Transverse colon (tissue), 4 donors: ENCODE results near the gene DLG4. TPM values are rescaled to one million over a fixed set of nuclear protein-coding genes. Genes with fewer than 3 reads are reported as not detected.

Experiments used
- DNase-seq: peaks from one replicate; pipeline ENCODE4 v3.0.0-alpha.2; 2019
- H3K27ac ChIP-seq, 4 donors: fragments of 200-600 bp; sonication (generic); 2 replicates each; pipeline ENCODE4 v1.5.1; 2016 to 2018; ENCODE audit warnings: inconsistent platforms in 4 of 4
- H3K27me3 ChIP-seq: fragments of 200-600 bp; sonication (generic); 2 replicates; pipeline ENCODE4 v1.5.1; 2017; ENCODE audit warnings: inconsistent platforms
- H3K36me3 ChIP-seq, 4 donors: fragments of 200-600 bp; sonication (generic); 2 replicates each; pipeline ENCODE4 v1.5.1; 2017 to 2019; ENCODE audit warnings: inconsistent platforms in 4 of 4
- H3K4me1 ChIP-seq, 4 donors: fragments of 200-600 bp; sonication (generic); 2 replicates each; pipeline ENCODE4 v1.5.1; 2017 to 2020; ENCODE audit warnings: inconsistent platforms in 4 of 4
- H3K4me3 ChIP-seq, 4 donors: fragments of 200-600 bp; sonication (generic); 1 replicate in 1 of 4; 2 replicates in 3 of 4; pipeline versions ENCODE4 v1.5.1 to v1.6.1; 2017 to 2019; ENCODE audit warnings: inconsistent platforms in 4 of 4
- H3K9me3 ChIP-seq, 2 donors: fragments of 200-600 bp; sonication (generic); 2 replicates each; pipeline ENCODE4 v1.5.1; 2017 to 2019; ENCODE audit warnings: inconsistent platforms in 2 of 2
- EP300 ChIP-seq: sonication (generic); formaldehyde crosslinking; IDR thresholded peaks from one replicate; pipeline ENCODE4 v1.6.1; 2017; ENCODE audit warnings: antibody characterized with exemption, low read depth
- POLR2A ChIP-seq: fragments of 450-650 bp; IDR thresholded peaks from one replicate; pipeline ENCODE4 v1.6.1; 2016; ENCODE audit warnings: antibody characterized with exemption, mild to moderate bottlenecking, moderate library complexity
- POLR2AphosphoS5 ChIP-seq, 3 donors: sonication (generic); formaldehyde crosslinking; IDR thresholded peaks; one replicate each; pipeline ENCODE4 v1.6.1; 2016; ENCODE audit warnings: antibody characterized with exemption in 3 of 3
- WGBS, 2 donors: methylation state at CpG; one replicate each; pipeline ENCODE4 v1.1.5; 2018; ENCODE audit warnings: low coverage in 1 of 2; 5-methylcytosine and 5-hydroxymethylcytosine counted together
- in situ Hi-C, 4 donors: fragments of 200-750 bp; cut with MboI; loops; one replicate each; pipeline versions ENCODE4 v1.15.0 to v1.15.1; 2017; ENCODE audit warnings: low sequenced_read_pairs in 3 of 4, low pct_ligation_motif_present in 1 of 4, low pct_unique_long_range_greater_than_20kb in 1 of 4
- intact Hi-C: fragments of 100-400 bp; cut with DNase I; formaldehyde crosslinking; loops from one replicate; pipeline ENCODE4 v1.15.1; 2023; ENCODE audit warnings: low total_unique reads
- total RNA-seq, 4 donors: library from RNA; depleted of rRNA; stranded (reverse); fragments of >200 nt; gene quantifications; one replicate each; pipeline ENCODE4 v1.1.0, GENCODE V29; 2016
- TF ChIP-seq, protein P1 (sequence below), 5 experiments: fragments of 200-600 bp in 3 of 5; fragments of 450-650 bp in 2 of 5; sonication (generic) in 3 of 5; IDR thresholded peaks; 1 replicate in 2 of 5; 2 replicates in 3 of 5; pipeline ENCODE4 v1.5.1; 2016 to 2017; ENCODE audit warnings: antibody characterized with exemption in 5 of 5, inconsistent platforms in 3 of 5, mild to moderate bottlenecking in 2 of 5, moderate library complexity in 1 of 5

The DLG4 gene
- total RNA-seq, 4 donors from 2014 or later = 2.4 to 15.7 (median 6.1) TPM

DNA sequence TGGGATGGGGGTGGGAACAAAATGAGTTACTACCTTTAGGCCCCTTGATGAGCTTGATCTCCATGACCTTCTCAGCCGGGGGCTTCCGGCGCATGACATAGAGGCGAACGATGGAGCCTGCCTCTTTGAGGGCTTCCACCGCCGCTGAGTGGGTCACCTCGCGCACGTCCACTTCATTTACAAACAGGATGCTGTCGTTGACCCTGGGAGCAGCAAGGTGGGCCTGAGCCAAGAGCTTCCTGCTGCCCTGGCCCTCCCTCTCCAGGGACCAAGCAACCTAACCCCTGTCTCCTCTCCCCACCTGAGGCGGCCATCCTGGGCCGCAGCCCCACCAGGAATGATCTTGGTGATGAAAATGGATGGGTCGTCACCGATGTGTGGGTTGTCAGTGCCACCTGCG is 16.2 kb downstream of the DLG4 start:
- H3K27ac ChIP-seq = no peak overlapping the region
- H3K9me3 ChIP-seq = no peaks in the 10 kb centered on the region
- H3K27me3 ChIP-seq = no peaks in the 10 kb centered on the region
- intact Hi-C loops (no loop called here), in situ Hi-C loops (no loop called here)
- H3K36me3 ChIP-seq = no peaks in the 10 kb centered on the region
- TF ChIP-seq POLR2A (no peak), POLR2AphosphoS5 (IDR thresholded peaks at IDR 0.05) (no peak), EP300 (no peak)
- TF ChIP-seq, protein P1, sequence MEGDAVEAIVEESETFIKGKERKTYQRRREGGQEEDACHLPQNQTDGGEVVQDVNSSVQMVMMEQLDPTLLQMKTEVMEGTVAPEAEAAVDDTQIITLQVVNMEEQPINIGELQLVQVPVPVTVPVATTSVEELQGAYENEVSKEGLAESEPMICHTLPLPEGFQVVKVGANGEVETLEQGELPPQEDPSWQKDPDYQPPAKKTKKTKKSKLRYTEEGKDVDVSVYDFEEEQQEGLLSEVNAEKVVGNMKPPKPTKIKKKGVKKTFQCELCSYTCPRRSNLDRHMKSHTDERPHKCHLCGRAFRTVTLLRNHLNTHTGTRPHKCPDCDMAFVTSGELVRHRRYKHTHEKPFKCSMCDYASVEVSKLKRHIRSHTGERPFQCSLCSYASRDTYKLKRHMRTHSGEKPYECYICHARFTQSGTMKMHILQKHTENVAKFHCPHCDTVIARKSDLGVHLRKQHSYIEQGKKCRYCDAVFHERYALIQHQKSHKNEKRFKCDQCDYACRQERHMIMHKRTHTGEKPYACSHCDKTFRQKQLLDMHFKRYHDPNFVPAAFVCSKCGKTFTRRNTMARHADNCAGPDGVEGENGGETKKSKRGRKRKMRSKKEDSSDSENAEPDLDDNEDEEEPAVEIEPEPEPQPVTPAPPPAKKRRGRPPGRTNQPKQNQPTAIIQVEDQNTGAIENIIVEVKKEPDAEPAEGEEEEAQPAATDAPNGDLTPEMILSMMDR (IDR thresholded peaks at IDR 0.05) = no peak
- H3K4me1 ChIP-seq = peaks cover 3 to 15% (median 5%) of the 10 kb centered on the region in 4 donors
- no peak for DNase-seq
- no peak overlapping the region for H3K4me3 ChIP-seq
- WGBS, 2 donors = 92% methylated on average over 16 of the region's 16 CpGs; no CpG with 5 or more reads in 1 of the 2 donors

DNA sequence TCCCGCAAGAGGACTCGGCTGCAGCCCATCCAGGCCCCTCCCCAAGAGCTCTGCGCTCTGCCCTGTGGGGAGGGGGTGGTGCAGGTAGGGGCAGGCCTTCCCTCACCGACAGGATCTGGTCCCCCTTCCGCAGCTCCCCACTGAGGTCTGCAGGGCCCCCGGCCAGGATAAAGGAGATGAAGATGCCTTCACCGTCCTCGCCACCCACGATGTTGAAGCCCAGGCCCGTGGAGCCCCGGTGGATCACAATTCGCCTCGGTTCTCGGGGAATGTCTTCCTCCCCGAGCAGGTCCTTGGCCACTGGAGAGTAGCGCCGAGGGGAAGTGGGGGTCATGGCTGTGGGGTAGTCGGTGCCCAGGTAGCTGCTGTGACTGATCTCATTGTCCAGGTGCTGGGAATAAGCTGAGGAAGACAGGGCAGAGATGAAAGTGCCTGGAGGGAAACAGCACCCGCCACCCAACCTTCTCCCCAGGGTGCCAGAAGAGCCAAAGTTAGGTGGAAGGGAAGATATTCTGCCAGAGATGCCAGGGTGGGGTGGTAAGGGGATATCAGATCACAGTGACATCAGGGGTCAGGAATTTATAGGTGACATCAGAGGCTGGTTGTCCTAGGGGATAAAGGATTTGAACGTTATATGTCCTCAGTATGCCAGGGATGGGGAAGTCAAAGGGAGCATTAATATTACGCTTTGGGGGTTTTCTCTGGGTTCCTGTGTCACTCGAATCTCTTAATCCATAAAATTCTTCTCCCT is 22.8 kb downstream of the DLG4 start:
- in situ Hi-C loops (no loop called here), intact Hi-C loops (no loop called here)
- Histone ChIP-seq H3K4me1 (no peaks in the 10 kb centered on the region), H3K9me3 (no peaks in the 10 kb centered on the region), H3K4me3 (no peak overlapping the region), H3K27ac (no peak overlapping the region), H3K27me3 (no peaks in the 10 kb centered on the region), H3K36me3 (no peaks in the 10 kb centered on the region)
- no peak for TF ChIP-seq POLR2AphosphoS5 (IDR thresholded peaks at IDR 0.05)
- TF ChIP-seq EP300 = no peak
- 90 to 91% methylated on average over 3 to 22 of the region's 22 CpGs for WGBS, 2 donors
- DNase-seq = no peak

DNA sequence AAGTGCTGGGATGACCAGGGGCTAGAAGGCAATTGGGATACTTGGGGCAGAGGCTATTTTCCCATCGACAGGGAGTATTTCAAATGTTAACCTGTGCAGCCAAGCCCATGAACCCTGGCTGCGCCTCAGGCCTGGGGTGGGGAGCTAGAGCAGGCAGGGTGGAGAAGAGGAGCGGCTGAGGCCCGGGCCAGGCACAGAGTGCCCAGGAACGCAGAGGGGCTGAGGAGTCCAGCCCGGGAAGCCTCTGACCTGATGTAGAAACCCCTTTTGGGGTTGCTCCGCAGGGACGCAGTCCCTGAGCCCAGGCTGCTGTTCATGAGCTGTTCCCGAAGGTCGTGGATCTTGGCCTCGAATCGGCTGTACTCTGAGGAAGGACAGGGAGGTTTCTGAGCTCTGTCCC is 23.7 kb downstream of the DLG4 start:
- Histone ChIP-seq H3K9me3 (no peaks in the 10 kb centered on the region), H3K4me3 (no peak overlapping the region), H3K4me1 (no peaks in the 10 kb centered on the region), H3K27ac (no peak overlapping the region), H3K36me3 (no peaks in the 10 kb centered on the region), H3K27me3 (no peaks in the 10 kb centered on the region)
- TF ChIP-seq POLR2A (no peak), EP300 (no peak), POLR2AphosphoS5 (IDR thresholded peaks at IDR 0.05) (no peak)
- TF ChIP-seq, protein P1 (IDR thresholded peaks at IDR 0.05) = no peak
- DNase-seq = no peak
- intact Hi-C loops = no loop called here
- in situ Hi-C loops = no loop called here
- WGBS, 2 donors = 91 to 100% methylated on average over 1 to 12 of the region's 12 CpGs

DNA sequence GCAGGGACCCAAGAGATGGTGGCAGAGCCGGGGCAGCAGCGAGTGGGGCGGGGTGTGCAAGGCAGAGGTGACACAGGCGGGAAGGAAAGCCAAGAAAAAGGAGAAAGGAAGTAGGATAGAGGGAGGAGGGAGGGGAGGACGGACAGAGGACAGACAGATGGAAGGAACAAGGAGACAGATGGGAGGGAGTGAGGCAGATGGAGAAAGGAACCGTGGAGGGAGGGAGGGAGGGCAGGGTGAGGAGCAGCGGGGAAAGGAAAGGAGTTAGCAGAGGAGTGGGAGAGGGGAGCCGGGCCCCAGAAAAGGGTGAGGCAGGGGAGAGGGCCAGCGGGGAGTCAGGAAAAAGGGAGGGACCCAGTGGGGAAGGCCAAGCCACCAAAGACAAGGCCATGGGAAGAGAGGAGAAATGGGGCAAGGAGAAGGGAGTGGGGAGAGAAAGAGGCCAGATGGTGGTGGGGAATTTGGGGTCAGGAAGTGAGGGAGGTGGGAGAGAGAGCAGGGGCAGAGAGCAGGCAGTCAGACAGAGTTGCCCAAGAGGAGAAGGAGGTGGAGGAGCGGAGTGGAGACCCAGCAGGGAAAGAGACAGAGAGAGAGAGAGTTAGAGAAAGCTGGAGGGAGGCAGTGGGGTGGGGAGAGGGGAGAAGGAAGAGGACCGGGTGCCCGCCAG is 27.2 kb downstream of the DLG4 start:
- in situ Hi-C loops (no loop called here), intact Hi-C loops (no loop called here)

More for the DNA sequence above, 27.2 kb downstream of the DLG4 start:
- H3K4me3 ChIP-seq = no peak overlapping the region
- H3K27ac ChIP-seq = no peak overlapping the region
- no peaks in the 10 kb centered on the region for H3K4me1 ChIP-seq
- H3K27me3 ChIP-seq = no peaks in the 10 kb centered on the region
- no peak for TF ChIP-seq POLR2AphosphoS5 (IDR thresholded peaks at IDR 0.05)
- no peak for TF ChIP-seq POLR2A
- TF ChIP-seq EP300 = no peak
- TF ChIP-seq, protein P1 (IDR thresholded peaks at IDR 0.05) = no peak
- WGBS, 2 donors = 79 to 80% methylated on average over 6 to 12 of the region's 12 CpGs
- DNase-seq = no peak
- H3K9me3 ChIP-seq = no peaks in the 10 kb centered on the region
- no peaks in the 10 kb centered on the region for H3K36me3 ChIP-seq
